ENCODE measurements around the gene SIRT3.
"Not testable (repeated sequence)": the region's sequence is repeated elsewhere in the genome, so short reads cannot be mapped to it uniquely, and the experiment has no call there.

Gene SIRT3

DNA sequence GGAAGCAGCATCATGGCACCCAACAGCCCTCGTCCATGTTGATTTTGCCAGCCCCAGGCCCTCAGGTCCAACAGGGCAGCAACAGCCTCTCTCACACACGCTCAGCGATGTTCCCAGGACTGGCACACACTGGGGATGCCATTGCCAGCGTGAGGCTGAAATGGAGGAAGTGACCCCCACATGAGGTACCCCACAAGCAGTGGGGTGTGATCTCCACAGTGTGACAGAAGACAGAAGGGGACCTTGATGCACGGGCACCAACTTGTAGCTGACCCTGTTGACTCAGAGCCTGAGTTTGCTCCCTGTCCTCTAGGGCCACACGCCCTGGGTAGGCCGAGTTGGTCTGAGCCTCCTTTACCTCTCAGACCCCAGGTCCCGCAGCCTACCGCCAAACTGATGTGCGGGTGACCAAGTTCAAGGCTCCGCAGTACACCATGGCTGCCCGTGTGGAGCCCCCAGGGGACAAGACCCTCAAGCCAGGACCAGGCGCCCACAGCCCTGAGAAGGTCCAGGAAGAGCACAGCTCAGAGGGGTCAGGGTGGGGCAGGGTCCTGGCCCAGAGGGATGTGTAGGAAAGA, 37.0 kb downstream of the SIRT3 start:
- Histone ChIP-seq H3K9ac (ENCODE audit: low read length) (no peak overlapping the region), H3K27ac (ENCODE audit: low read depth, low read length) (no peak overlapping the region), H3K4me1 (ENCODE audit: control insufficient read depth, insufficient read depth, low read length) (no peaks in the 10 kb centered on the region), H3K36me3 (ENCODE audit: control insufficient read depth, insufficient read depth, low read length) (peaks cover 9% of the 10 kb centered on the region), H3K27me3 (ENCODE audit: control insufficient read depth, insufficient read depth, low read length) (no peaks in the 10 kb centered on the region), H3K4me3 (ENCODE audit: low read length) (no peak overlapping the region)

DNA sequence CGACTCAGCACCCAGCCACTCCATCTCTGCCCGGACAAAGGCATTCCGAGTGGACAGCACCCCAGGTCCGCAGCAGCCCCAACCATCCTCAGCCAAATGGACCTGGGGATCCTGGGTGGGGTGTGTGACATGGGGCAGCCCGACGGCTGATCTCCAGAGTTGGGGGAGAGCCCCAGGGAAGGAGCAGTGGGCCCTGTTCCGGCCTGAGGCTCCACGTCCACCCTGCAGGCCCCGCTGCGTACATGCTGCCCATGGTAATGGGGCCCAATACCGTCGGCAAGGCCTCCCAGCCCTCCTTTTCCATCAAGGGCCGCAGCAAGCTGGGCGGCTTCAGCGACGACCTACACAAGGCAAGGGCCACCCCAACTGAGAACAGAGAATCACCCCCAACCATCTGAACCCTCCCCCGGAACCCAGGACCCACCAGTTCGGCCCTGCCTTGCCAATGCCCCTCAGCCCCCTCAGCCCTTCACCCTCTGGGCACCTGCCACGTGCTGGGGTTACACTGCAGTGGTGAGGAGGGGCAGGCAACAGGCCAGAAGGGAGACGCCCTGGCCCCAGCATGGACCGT, 37.8 kb downstream of the SIRT3 start:
- H3K27ac ChIP-seq (ENCODE audit: low read depth, low read length) = no peak overlapping the region
- H3K4me1 ChIP-seq (ENCODE audit: control insufficient read depth, insufficient read depth, low read length) = no peaks in the 10 kb centered on the region
- H3K27me3 ChIP-seq (ENCODE audit: control insufficient read depth, insufficient read depth, low read length) = no peaks in the 10 kb centered on the region
- no peak overlapping the region for H3K9ac ChIP-seq (ENCODE audit: low read length)
- peaks cover 2% of the 10 kb centered on the region for H3K36me3 ChIP-seq (ENCODE audit: control insufficient read depth, insufficient read depth, low read length)
- no peak overlapping the region for H3K4me3 ChIP-seq (ENCODE audit: low read length)

DNA sequence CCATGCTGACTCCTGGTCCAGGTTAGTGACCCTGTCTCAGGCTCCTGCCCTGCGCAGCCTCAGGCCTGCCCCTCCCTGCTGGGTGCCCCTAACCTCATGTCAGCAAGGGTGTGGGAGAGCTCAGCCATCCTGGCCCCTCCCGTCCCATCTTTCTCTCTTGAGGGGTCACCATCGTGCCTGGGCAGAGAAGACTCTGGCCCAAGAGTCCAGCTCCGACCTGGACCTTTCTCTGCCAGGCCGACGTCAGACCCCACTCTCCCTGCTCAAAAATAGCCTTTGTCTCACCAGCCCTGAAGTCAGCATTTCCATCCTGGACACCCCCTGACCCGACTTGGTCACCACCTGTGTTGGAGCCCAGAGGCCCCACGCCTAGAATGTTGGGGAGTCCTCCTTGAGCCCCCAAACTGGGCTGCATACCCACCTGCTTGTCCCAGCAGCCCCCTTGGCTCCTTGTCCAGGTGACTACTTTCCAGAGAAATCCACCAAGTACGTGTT, 38.4 kb downstream of the SIRT3 start:
- no peaks in the 10 kb centered on the region for H3K27me3 ChIP-seq (ENCODE audit: control insufficient read depth, insufficient read depth, low read length)
- H3K27ac ChIP-seq (ENCODE audit: low read depth, low read length) = no peak overlapping the region
- H3K4me1 ChIP-seq (ENCODE audit: control insufficient read depth, insufficient read depth, low read length) = no peaks in the 10 kb centered on the region
- no peaks in the 10 kb centered on the region for H3K36me3 ChIP-seq (ENCODE audit: control insufficient read depth, insufficient read depth, low read length)
- H3K4me3 ChIP-seq (ENCODE audit: low read length) = no peak overlapping the region
- no peak overlapping the region for H3K9ac ChIP-seq (ENCODE audit: low read length)

- Histone ChIP-seq H3K36me3 (ENCODE audit: control insufficient read depth, insufficient read depth, low read length) (no peaks in the 10 kb centered on the region), H3K27me3 (ENCODE audit: control insufficient read depth, insufficient read depth, low read length) (no peaks in the 10 kb centered on the region), H3K4me3 (ENCODE audit: low read length) (no peak overlapping the region), H3K4me1 (ENCODE audit: control insufficient read depth, insufficient read depth, low read length) (no peaks in the 10 kb centered on the region), H3K9ac (ENCODE audit: low read length) (no peak overlapping the region), H3K27ac (ENCODE audit: low read depth, low read length) (no peak overlapping the region)
Measured at GRCh38 chr11:196786-197731, 39.1 kb downstream of the SIRT3 start.

GRCh38 chr11:193481-193880, 42.7 kb downstream of the SIRT3 start:
- not testable (repeated sequence) for H3K9ac ChIP-seq (ENCODE audit: low read length); H3K27ac ChIP-seq (ENCODE audit: low read depth, low read length); H3K27me3 ChIP-seq (ENCODE audit: control insufficient read depth, insufficient read depth, low read length); H3K4me3 ChIP-seq (ENCODE audit: low read length); H3K36me3 ChIP-seq (ENCODE audit: control insufficient read depth, insufficient read depth, low read length); H3K4me1 ChIP-seq (ENCODE audit: control insufficient read depth, insufficient read depth, low read length)

- H3K4me3 ChIP-seq (ENCODE audit: low read length); H3K9ac ChIP-seq (ENCODE audit: low read length); H3K36me3 ChIP-seq (ENCODE audit: control insufficient read depth, insufficient read depth, low read length); H3K4me1 ChIP-seq (ENCODE audit: control insufficient read depth, insufficient read depth, low read length); H3K27me3 ChIP-seq (ENCODE audit: control insufficient read depth, insufficient read depth, low read length); H3K27ac ChIP-seq (ENCODE audit: low read depth, low read length): not testable (repeated sequence)
Measured at GRCh38 chr11:192674-193128, 43.4 kb downstream of the SIRT3 start, which contains the start of gene SCGB1C1. TSS of gene SCGB1C1 (plus strand) at chr11:193078. CDS start at chr11:193100, 22 bp downstream.

DNA sequence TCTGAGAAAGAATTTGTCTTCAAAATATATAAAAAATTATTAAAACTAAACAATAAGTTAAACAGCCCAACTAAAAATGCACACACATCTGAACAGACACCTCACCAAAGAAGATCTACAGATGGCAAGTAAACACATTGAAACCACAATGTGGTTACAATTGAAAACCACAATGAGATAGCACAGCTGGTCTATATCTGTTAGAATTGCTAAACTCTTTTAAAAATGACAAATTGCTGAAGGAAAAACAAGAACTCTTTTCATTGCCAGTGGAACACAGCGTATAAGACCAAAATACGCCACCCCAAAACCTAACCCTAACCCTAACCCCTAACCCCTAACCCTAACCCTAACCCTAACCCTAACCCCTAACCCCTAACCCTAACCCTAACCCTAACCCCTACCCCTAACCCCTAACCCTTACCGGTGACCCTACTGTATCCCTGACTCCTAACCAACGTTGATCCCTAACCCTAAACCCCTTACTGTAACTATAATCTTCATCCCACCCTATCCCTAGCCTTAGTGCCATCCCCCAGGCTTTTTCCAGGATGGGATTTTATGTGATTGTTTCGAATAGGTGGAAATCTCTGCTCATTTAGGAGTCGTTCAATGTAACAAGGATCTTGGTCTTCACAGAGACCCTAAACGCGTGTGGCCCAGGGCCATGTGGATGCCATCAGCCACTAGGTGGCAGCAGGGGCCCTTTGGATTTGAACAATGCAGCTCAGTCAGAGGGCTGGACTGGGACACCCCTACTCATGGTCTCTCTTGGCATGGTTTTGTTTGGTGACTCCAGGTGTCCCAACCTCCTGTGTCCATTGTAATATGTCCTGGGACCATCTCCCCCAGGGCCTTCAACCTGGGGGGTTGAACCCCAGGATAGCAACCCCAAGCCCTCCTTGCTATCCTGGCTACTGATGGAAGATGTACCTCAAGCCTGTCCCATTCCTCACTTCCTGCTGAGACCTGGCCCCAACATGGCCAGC, 44.4 kb downstream of the SIRT3 start:
- not testable (repeated sequence) for H3K27me3 ChIP-seq (ENCODE audit: control insufficient read depth, insufficient read depth, low read length); H3K27ac ChIP-seq (ENCODE audit: low read depth, low read length); H3K4me3 ChIP-seq (ENCODE audit: low read length); H3K4me1 ChIP-seq (ENCODE audit: control insufficient read depth, insufficient read depth, low read length); H3K9ac ChIP-seq (ENCODE audit: low read length); H3K36me3 ChIP-seq (ENCODE audit: control insufficient read depth, insufficient read depth, low read length)

DNA sequence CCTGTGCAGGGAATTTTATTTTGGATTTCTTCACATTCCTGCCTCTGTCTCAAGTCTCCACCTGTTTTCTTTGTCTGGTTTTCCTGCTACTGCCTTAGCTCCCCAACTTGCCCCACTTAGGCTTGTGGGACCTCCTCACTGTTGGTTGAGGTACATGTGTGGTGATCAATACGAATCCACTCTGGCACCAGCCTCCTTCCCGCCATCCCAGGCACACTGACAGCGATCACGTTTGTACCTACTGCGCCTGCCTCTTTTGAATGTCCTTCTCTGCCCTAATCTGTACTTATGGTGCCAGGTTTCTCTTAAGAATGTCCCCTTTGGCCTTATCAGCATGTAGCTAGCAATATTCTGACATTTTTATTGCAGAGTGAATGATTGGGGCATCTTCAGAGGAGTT, 45.6 kb downstream of the SIRT3 start:
- H3K4me3 ChIP-seq (ENCODE audit: low read length); H3K27ac ChIP-seq (ENCODE audit: low read depth, low read length); H3K9ac ChIP-seq (ENCODE audit: low read length); H3K27me3 ChIP-seq (ENCODE audit: control insufficient read depth, insufficient read depth, low read length); H3K4me1 ChIP-seq (ENCODE audit: control insufficient read depth, insufficient read depth, low read length); H3K36me3 ChIP-seq (ENCODE audit: control insufficient read depth, insufficient read depth, low read length): not testable (repeated sequence)

DNA sequence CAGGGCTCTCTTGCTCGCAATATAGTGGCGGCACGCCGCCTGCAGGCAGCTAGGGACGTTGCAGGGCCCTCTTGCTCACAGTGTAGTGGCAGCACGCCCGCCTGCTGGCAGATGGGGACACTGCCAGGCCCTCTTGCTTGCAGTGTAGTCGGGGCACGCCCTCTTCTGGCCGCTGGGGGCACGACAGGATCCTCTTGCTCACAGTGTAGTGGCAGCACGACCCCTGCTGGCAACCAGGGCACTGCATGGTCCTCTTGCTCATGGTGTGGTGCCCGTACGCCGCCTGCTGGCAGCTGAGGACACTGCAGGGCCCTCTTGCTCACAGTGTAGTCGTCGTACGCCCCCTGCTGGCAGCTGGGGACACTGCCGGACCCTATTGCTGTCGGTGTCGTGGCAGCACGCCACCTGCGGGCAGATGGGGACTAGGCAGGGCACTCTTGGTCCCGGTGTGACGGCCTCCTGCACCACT, 46.3 kb downstream of the SIRT3 start:
- not testable (repeated sequence) for H3K27me3 ChIP-seq (ENCODE audit: control insufficient read depth, insufficient read depth, low read length); H3K4me3 ChIP-seq (ENCODE audit: low read length); H3K27ac ChIP-seq (ENCODE audit: low read depth, low read length); H3K9ac ChIP-seq (ENCODE audit: low read length); H3K36me3 ChIP-seq (ENCODE audit: control insufficient read depth, insufficient read depth, low read length); H3K4me1 ChIP-seq (ENCODE audit: control insufficient read depth, insufficient read depth, low read length)

DNA sequence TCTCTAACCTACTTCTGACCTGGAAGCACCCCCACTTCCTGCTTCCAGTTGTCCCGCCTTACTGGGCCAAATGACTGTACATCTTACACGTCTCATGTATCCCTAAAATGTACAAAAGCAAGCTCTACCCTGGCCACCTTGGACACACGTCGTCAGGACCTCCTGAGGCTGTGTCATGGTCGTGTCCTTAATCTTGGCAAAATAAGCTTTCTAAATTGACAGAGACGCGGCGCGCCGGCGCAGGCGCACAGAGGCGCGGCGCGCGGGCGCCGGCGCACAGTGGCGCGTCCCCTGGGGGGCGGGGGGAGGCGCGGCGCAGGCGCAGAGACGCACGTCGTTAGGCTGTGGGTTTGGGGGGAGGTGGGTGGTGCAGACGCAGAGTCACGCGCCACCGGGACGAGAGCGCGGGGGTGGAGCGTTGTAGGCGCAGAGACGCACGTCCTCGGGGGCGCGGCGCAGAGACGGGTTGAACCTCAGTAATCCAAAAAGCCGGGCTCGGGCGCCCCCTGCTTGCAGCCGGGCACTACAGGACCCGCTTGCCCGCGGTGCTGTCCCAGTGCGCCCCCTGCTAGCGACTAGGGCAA, 46.9 kb downstream of the SIRT3 start:
- H3K4me1 ChIP-seq (ENCODE audit: control insufficient read depth, insufficient read depth, low read length); H3K27me3 ChIP-seq (ENCODE audit: control insufficient read depth, insufficient read depth, low read length); H3K27ac ChIP-seq (ENCODE audit: low read depth, low read length); H3K36me3 ChIP-seq (ENCODE audit: control insufficient read depth, insufficient read depth, low read length); H3K9ac ChIP-seq (ENCODE audit: low read length); H3K4me3 ChIP-seq (ENCODE audit: low read length): not testable (repeated sequence)

DNA sequence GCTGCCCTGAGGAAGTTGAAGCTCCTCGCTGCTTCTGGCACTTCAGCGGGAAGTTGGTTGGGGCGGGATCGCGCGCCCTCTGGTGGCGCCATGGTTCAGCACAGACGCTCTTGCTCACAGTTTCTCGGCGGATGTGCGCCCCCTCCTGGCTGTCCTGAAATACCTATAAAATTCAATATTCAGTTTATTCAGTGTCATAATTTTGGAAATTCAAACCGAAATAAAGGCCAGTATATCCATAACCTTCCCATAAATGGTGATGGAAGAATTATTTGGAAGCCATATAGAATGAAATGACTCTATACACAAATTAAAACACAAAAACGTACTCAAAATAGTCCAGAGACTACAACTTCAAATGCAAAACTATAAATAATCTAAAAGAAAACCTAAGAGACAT, 55.9 kb downstream of the SIRT3 start:
- H3K4me3 ChIP-seq (ENCODE audit: low read length); H3K9ac ChIP-seq (ENCODE audit: low read length); H3K4me1 ChIP-seq (ENCODE audit: control insufficient read depth, insufficient read depth, low read length); H3K36me3 ChIP-seq (ENCODE audit: control insufficient read depth, insufficient read depth, low read length); H3K27me3 ChIP-seq (ENCODE audit: control insufficient read depth, insufficient read depth, low read length); H3K27ac ChIP-seq (ENCODE audit: low read depth, low read length): not testable (repeated sequence)

Data from rectal smooth muscle tissue (tissue), 1 donor.